Retina (tissue), 1 donor: ENCODE measurements around the gene ACLY.

Experiments used
- DNase-seq: peaks from one replicate; pipeline ENCODE4 v3.0.0-alpha.2; 2016

The ACLY gene

GRCh38 chr17:41823580-41823979, 95.2 kb downstream of the ACLY start:
- no peak for DNase-seq

DNA sequence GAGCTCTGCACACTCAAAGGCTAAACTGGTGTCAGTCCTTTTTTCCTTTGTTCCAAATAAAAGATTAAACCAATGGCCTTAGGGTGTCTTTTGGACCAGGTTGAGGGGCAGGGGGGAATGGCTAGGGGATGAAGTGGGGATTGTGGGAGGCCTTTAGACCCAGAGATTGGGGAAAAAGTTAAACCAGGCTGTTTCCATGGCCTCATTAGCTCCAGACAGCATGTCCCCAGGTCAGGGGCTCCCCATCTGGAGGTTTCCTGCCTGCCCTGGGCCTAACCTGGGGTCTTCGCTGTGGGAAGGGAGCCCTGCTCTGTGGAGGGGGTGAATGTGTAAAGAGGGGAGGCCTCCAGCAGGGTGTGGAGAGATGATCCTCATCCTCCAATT, 95.6 kb downstream of the ACLY start:
- no peak for DNase-seq

- DNase-seq = no peak
Measured at GRCh38 chr17:41822216-41823140, 96.3 kb downstream of the ACLY start.

DNA sequence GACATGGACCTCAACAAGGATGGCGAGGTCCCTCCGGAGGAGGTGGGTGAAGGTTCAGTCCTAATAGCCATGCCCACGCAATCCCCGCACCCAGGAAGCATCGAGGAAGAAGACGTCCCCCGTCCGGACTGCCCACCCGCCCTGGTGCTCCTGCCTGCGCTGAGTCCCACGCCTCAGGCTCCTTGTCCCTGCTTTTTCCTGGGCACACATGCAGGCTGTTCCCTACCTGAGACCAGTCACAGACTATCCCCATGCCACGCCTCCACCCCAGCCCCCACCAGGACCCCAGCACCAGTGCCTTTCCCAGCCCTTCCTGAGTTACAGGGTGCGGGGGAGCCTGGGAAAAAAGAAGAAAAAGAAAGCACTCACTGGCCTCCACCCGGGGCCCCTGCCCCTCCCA, 97.0 kb downstream of the ACLY start:
- no peak for DNase-seq

DNA sequence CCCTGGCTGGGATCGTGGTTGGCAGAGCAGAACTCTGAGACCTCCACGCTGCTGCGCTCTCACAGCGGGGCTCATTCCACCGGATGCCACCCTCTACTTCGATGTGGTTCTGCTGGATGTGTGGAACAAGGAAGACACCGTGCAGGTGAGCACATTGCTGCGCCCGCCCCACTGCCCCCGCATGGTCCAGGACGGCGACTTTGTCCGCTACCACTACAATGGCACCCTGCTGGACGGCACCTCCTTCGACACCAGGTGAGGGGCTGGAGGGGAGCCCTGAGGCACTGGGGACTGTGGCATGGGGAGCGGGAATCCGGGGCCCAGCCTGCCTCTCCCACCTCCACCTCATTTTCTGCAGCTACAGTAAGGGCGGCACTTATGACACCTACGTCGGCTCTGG, 100.7 kb downstream of the ACLY start:
- no peak for DNase-seq
